Measurements from ENCODE around the gene TBL2.
"Not testable (repeated sequence)": the region's sequence is repeated elsewhere in the genome, so short reads cannot be mapped to it uniquely, and the experiment has no call there.

The TBL2 gene

DNA sequence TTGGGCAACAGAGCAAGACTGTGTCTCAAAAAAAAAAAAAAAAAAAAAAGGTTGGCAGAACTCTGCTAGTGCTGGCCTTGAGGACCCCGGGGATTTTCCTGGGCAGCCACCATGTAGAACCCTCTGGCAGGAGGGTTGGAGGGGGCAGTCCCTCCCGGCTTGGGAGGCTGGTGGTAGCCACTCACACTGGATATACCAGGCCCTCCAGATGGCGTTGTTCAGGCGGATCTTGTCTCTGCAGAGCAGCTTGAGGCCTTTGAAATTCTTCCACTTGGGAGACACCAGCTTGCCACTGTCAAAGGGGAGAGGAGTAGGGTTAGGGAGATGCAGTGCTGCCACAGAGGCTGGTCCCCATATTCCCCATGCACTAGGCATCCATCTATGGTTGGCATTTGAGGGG, 37.5 kb upstream of the TBL2 start:
- Histone ChIP-seq H3K27ac (peak overlapping the region; percentile 18; the same call in 1 of the 2 replicates), H3K27me3 (ENCODE audit: insufficient read depth, low read depth, severe bottlenecking) (no peaks in the 10 kb centered on the region), H3K9me3 (ENCODE audit: severe bottlenecking) (no peaks in the 10 kb centered on the region), H3K36me3 (peaks cover 46% of the 10 kb centered on the region), H3K4me3 (ENCODE audit: low read depth, low read length) (no peak overlapping the region)
- DNase-seq: peak; percentile 80
- TF ChIP-seq, protein P1, sequence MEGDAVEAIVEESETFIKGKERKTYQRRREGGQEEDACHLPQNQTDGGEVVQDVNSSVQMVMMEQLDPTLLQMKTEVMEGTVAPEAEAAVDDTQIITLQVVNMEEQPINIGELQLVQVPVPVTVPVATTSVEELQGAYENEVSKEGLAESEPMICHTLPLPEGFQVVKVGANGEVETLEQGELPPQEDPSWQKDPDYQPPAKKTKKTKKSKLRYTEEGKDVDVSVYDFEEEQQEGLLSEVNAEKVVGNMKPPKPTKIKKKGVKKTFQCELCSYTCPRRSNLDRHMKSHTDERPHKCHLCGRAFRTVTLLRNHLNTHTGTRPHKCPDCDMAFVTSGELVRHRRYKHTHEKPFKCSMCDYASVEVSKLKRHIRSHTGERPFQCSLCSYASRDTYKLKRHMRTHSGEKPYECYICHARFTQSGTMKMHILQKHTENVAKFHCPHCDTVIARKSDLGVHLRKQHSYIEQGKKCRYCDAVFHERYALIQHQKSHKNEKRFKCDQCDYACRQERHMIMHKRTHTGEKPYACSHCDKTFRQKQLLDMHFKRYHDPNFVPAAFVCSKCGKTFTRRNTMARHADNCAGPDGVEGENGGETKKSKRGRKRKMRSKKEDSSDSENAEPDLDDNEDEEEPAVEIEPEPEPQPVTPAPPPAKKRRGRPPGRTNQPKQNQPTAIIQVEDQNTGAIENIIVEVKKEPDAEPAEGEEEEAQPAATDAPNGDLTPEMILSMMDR (IDR thresholded peaks at IDR 0.05; ENCODE audit: low read depth, low read length): peak; percentile 58

DNA sequence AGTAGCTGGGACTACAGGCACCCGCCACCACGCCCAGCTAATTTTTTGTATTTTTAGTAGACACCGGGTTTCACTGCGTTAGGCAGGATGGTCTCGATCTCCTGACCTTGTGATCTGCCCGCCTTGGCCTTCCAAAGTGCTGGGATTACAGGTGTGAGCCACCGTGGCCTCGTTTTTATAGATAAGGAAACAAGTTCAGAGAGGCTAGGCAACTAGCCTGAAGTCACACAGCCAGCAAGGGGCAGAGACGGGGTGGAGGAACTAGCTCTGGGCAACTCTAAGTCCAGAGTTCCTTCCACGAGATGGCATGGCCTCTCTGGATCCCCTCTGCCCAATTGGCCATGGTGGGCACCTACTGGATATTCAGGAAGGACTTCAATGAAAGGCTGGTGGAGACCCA, 36.6 kb upstream of the TBL2 start:
- H3K9me3 ChIP-seq (ENCODE audit: severe bottlenecking); H3K27me3 ChIP-seq (ENCODE audit: insufficient read depth, low read depth, severe bottlenecking); H3K27ac ChIP-seq; DNase-seq; H3K4me3 ChIP-seq (ENCODE audit: low read depth, low read length): not testable (repeated sequence)
- peaks cover 44% of the 10 kb centered on the region for H3K36me3 ChIP-seq

DNA sequence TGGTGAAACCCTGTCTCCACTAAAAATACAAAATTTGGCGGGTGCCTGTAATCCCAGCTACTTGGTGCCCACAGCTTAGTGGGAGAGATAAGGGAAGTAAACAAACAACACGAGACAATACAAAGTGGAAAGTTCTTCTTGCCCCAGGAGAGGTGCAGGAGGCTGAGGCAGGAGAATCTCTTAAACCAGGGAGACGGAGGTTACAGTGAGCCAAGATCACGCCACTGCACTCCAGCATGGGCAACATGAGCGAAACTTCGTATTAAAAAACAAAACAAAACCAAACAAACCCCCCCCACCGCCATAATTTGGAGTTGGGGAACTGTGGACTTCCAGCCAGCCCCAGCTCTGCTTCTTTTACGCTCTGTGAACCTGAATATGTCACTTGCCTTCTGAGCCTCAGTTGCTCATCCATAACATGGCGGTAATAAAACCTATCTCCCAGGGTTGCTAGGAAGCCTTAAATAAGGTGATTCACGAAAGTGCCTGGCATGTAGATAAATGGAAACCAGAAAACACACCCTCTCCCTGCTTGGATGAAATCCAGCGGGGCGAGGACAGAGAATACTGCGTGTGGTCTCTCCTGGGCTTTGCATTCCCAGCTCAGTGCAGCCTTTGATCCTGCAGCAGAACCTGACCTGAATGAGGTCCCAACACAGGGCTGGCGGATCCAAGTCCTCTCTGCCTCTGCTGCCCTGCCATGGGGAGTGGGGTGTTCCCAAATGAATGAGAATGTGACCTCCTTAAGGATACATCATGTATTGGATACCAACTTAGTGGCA, 35.8 kb upstream of the TBL2 start:
- Histone ChIP-seq H3K4me3 (ENCODE audit: low read depth, low read length) (no peak overlapping the region), H3K27ac (no peak overlapping the region), H3K27me3 (ENCODE audit: insufficient read depth, low read depth, severe bottlenecking) (no peaks in the 10 kb centered on the region), H3K9me3 (ENCODE audit: severe bottlenecking) (no peaks in the 10 kb centered on the region), H3K36me3 (peaks cover 47% of the 10 kb centered on the region)
- DNase-seq: no peak
- TF ChIP-seq, protein P1 (IDR thresholded peaks at IDR 0.05; ENCODE audit: low read depth, low read length): no peak

DNA sequence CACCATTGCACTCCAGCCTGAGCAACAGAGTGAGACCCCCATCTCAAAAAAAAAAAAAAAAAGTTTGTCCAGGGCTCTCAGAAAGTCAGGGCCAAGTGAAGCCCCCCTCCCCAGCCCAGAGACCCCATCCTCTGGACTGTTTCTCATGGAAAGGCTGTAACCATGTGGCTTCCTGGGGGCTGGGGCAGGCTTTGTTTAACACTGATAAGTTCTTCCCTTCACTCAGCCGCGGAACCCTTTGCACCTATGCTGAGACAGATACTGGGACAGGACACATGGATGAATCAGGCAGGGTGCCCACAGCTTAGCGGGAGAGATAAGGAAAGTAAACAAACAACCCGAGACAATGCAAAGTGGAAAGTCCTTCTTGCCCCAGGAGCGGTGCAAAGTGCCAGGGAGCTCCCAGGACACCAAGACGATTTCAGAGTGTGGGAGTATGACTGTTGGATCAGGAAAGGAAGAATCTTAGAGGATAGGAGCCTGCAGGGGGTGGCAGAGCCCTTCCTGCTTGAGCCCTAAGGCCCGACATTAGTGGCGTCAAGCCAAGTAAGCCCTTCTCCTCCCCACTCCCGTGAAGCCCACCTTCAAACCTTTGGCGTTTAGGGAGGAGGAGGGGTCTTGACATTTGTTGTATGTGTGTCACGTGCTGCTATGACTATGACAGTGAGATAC, 34.4 kb upstream of the TBL2 start:
- Histone ChIP-seq H3K27me3 (ENCODE audit: insufficient read depth, low read depth, severe bottlenecking) (no peaks in the 10 kb centered on the region), H3K27ac (no peak overlapping the region), H3K9me3 (ENCODE audit: severe bottlenecking) (no peaks in the 10 kb centered on the region), H3K4me3 (ENCODE audit: low read depth, low read length) (no peak overlapping the region), H3K36me3 (peaks cover 43% of the 10 kb centered on the region)
- TF ChIP-seq, protein P1 (IDR thresholded peaks at IDR 0.05; ENCODE audit: low read depth, low read length): peak; percentile 56
- DNase-seq: no peak

DNA sequence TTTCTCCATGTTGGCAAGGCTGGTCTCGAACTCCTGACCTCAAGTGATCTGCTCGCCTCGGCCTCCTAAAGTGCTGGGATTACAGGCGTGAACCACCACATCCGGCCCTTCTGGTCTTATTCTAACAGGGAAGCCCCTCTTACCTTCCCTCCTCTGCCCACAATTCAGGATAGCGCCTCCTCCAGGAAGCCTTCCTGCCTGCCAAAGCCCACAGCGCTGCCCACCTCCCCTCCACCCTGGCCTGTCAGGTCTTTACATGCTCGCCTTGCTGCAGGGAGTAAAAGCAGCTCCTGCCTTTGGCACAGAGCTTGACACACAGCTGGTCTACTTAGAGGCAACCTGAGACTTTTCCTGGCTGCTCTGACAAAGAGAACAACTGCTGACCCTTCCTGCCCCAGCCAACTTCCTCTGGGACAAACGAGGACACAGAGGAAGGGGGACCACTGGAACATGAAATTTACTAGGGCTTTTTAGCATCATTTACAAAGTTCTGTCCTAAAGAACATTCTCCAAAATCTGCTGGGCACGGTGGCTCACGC, 32.7 kb upstream of the TBL2 start:
- Histone ChIP-seq H3K4me3 (ENCODE audit: low read depth, low read length) (no peak overlapping the region), H3K9me3 (ENCODE audit: severe bottlenecking) (no peaks in the 10 kb centered on the region), H3K27ac (no peak overlapping the region), H3K36me3 (peaks cover 34% of the 10 kb centered on the region), H3K27me3 (ENCODE audit: insufficient read depth, low read depth, severe bottlenecking) (no peaks in the 10 kb centered on the region)
- TF ChIP-seq, protein P1 (IDR thresholded peaks at IDR 0.05; ENCODE audit: low read depth, low read length): no peak
- DNase-seq: no peak

DNA sequence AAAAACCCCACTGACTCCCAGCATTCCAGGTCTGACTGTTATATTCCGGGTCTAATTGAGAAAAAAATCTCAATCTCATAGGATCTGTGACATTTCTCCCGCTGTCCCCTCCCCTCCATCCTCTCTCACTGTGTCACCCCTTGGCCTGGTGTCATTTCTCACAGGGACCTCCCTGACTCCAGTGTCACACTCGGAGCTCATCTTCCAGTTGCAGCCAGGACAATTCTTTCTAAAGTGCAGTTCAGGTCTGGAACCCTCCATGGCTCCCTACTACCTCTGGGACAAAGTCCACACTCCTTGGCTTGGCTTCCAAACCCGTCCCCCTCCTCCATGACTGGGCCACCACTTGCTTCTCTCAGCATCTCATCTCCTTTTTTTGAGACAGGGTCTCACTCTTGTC, 31.7 kb upstream of the TBL2 start:
- TF ChIP-seq, protein P1 (IDR thresholded peaks at IDR 0.05; ENCODE audit: low read depth, low read length): no peak
- no peaks in the 10 kb centered on the region for H3K9me3 ChIP-seq (ENCODE audit: severe bottlenecking)
- H3K36me3 ChIP-seq: peaks cover 26% of the 10 kb centered on the region
- H3K27ac ChIP-seq: no peak overlapping the region
- no peaks in the 10 kb centered on the region for H3K27me3 ChIP-seq (ENCODE audit: insufficient read depth, low read depth, severe bottlenecking)
- no peak for DNase-seq
- H3K4me3 ChIP-seq (ENCODE audit: low read depth, low read length): no peak overlapping the region

DNA sequence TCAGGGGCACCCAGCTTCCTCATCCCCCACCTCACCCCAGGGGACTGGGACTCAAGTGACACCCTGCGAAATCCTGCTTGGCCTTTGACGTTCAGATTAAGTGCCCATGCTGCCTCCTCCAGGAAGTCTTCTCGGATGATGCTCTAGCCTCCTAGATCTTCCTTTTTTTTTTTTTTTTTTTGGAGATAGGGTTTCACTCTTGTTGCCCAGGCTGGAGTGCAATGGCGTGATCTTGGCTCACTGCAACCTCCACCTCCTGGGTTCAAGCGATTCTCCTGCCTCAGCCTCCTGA, 29.3 kb upstream of the TBL2 start:
- not testable (repeated sequence) for H3K9me3 ChIP-seq (ENCODE audit: severe bottlenecking); H3K27me3 ChIP-seq (ENCODE audit: insufficient read depth, low read depth, severe bottlenecking); H3K36me3 ChIP-seq; H3K27ac ChIP-seq; H3K4me3 ChIP-seq (ENCODE audit: low read depth, low read length); DNase-seq
